GM12878 (cell line): ENCODE data around the gene FUZ. TPM values are rescaled to one million over a fixed set of nuclear protein-coding genes. Genes with fewer than 3 reads are reported as not detected.

Source experiments
- ATAC-seq: fragments of 200-7000 bp; cut with Tn5 transposase; 3 replicates; pipeline ENCODE4 v1.9.1; 2020; ENCODE audit warnings: mild to moderate bottlenecking, moderate library complexity
- BruUV-seq: library from RNA; stranded (reverse); fragments of 400-500 nt; replicated peaks from 2 replicates; lab custom pipeline; 2021; lab: Mats Ljungman, UMichigan
- CTCF ChIA-PET: fragments of 300-600 bp; sonication (Branson Sonifier 250); formaldehyde crosslinking; extraction: SDS; loops from one replicate; lab custom pipeline; 2021; ENCODE audit warnings: inconsistent platforms; lab: Yijun Ruan, JAX
- POLR2A ChIA-PET: fragments of 350-600 bp; formaldehyde crosslinking; extraction: SDS; loops from one replicate; lab custom pipeline; 2021; ENCODE audit warnings: inconsistent platforms; lab: Charles Lee
- RAD21 ChIA-PET: fragments of 300-600 bp; sonication (Branson Sonifier 250); formaldehyde crosslinking; loops from one replicate; lab custom pipeline; 2023; ENCODE audit warnings: antibody characterized with exemption; ENCODE audit not compliant: unreplicated experiment; lab: Charles Lee
- SMC1A ChIA-PET: fragments of 300-600 bp; sonication (Branson Sonifier 250); formaldehyde crosslinking; loops from one replicate; lab custom pipeline; 2023; ENCODE audit not compliant: unreplicated experiment, uncharacterized antibody; lab: Charles Lee
- DNase-seq: peaks from one replicate; pipeline ENCODE4 v3.0.0-alpha.2; 2011; ENCODE audit warnings: low read depth, low spot score
- FAIRE-seq: peaks from 3 replicates; lab custom pipeline; 2011; peaks lifted over from hg19 to GRCh38; lab: Jason Lieb, UNC
- H2AFZ ChIP-seq: 2 replicates; pipeline ENCODE4 v1.6.0; 2011; ENCODE audit warnings: low read depth, low read length, control low read depth; ENCODE audit not compliant: control insufficient read depth
- H3K27ac ChIP-seq: 2 replicates; pipeline ENCODE4 v1.5.1; 2011; ENCODE audit warnings: control low read depth; ENCODE audit not compliant: control insufficient read depth, insufficient read depth
- H3K27me3 ChIP-seq, 2 experiments: replicated peaks in 1 of 2; 2 replicates each; pipeline versions ENCODE4 v1.6.0 to v1.6.1; 2011; ENCODE audit warnings: low read length in 1 of 2; ENCODE audit not compliant: control insufficient read depth in 2 of 2, insufficient read depth in 2 of 2
- H3K36me3 ChIP-seq, 2 experiments: 2 replicates each; pipeline ENCODE4 v1.5.1; 2011; ENCODE audit warnings: low read length in 1 of 2; ENCODE audit not compliant: control insufficient read depth in 2 of 2, insufficient read depth in 2 of 2
- H3K4me1 ChIP-seq: 2 replicates; pipeline ENCODE4 v1.6.1; 2011; ENCODE audit warnings: mild to moderate bottlenecking, low read length, moderate library complexity, mixed read lengths; ENCODE audit not compliant: control insufficient read depth, insufficient read depth
- H3K4me2 ChIP-seq: 2 replicates; pipeline ENCODE4 v1.6.0; 2011; ENCODE audit warnings: control low read depth; ENCODE audit not compliant: control insufficient read depth, insufficient read depth
- H3K4me3 ChIP-seq: fragments of 200-600 bp; sonication (generic); 2 replicates; pipeline ENCODE4 v1.5.1; 2016
- H3K79me2 ChIP-seq: 2 replicates; pipeline ENCODE4 v1.6.0; 2011; ENCODE audit warnings: low read length; ENCODE audit not compliant: control insufficient read depth, insufficient read depth
- H3K9ac ChIP-seq: 2 replicates; pipeline ENCODE4 v1.8.0; 2011; ENCODE audit warnings: low read length, control low read depth, mixed read lengths; ENCODE audit not compliant: control insufficient read depth, insufficient read depth
- H3K9me3 ChIP-seq: replicated peaks from 3 replicates; pipeline ENCODE4 v1.5.1; 2011; ENCODE audit warnings: mild to moderate bottlenecking, low read length; ENCODE audit not compliant: control insufficient read depth, insufficient read depth
- H4K20me1 ChIP-seq: 2 replicates; pipeline ENCODE4 v1.6.0; 2011; ENCODE audit not compliant: control insufficient read depth, insufficient read depth
- ASH2L ChIP-seq: fragments of 300-600, 200-600 bp; sonication (generic); IDR thresholded peaks from 2 replicates; pipeline ENCODE4 v1.6.1; 2017; ENCODE audit warnings: low read depth, mild to moderate bottlenecking, borderline replicate concordance
- BACH1 ChIP-seq: fragments of 450-650 bp; IDR thresholded peaks from 2 replicates; pipeline ENCODE4 v1.6.1; 2017; ENCODE audit warnings: mild to moderate bottlenecking, borderline replicate concordance
- CBX5 ChIP-seq: sonication (generic); IDR thresholded peaks from 2 replicates; pipeline ENCODE4 v1.6.1; 2016; ENCODE audit warnings: low read depth, moderate library complexity, mild to moderate bottlenecking, inconsistent platforms
- RB1 ChIP-seq: fragments of 450-650 bp; formaldehyde crosslinking; IDR thresholded peaks from 2 replicates; pipeline ENCODE4 v1.6.1; 2017; ENCODE audit warnings: mild to moderate bottlenecking, borderline replicate concordance
- RFX5 ChIP-seq: IDR thresholded peaks from 2 replicates; pipeline ENCODE4 v1.6.1; 2011; ENCODE audit warnings: low read depth, low read length, improper control_type of control experiment
- SMC3 ChIP-seq: IDR thresholded peaks from 2 replicates; pipeline ENCODE4 v1.6.1; 2011; ENCODE audit warnings: low read length, improper control_type of control experiment, borderline replicate concordance
- ZNF207 ChIP-seq: fragments of 450-650 bp; IDR thresholded peaks from 2 replicates; pipeline ENCODE4 v1.6.1; 2014; ENCODE audit warnings: antibody characterized with exemption, mild to moderate bottlenecking, borderline replicate concordance
- ZNF274 ChIP-seq: IDR thresholded peaks from one replicate; pipeline ENCODE4 v1.8.0; 2011; ENCODE audit not compliant: insufficient read length, insufficient read depth
- WGBS: methylation state at CpG from one replicate; pipeline ENCODE4 v1.1.6; 2016; ENCODE audit warnings: low lambda C conversion rate; ENCODE audit not compliant: insufficient replicate concordance, insufficient coverage; ENCODE audit errors: missing lambda C conversion rate; 5-methylcytosine and 5-hydroxymethylcytosine counted together
- in situ Hi-C: fragments of 300-500 bp; cut with MboI; formaldehyde crosslinking; loops from 9 replicates; pipeline ENCODE4 v1.14.3; 2018; ENCODE audit warnings: mixed read lengths
- intact Hi-C: fragments of 100-400 bp; cut with micrococcal nuclease; formaldehyde crosslinking; loops from one replicate; pipeline ENCODE4 v1.14.2; 2022; ENCODE audit not compliant: unreplicated experiment
- polyA plus RNA-seq, 11 experiments: library from polyadenylated mRNA; depleted of rRNA in 4 of 11; unstranded in 6 of 11; stranded (reverse) in 5 of 11; fragments of >200 nt; fragmentation: Nextera tagmentation in 4 of 11; fragmentation: Illumina TruSeq in 1 of 11; extraction: Ambion mirVana in 4 of 11; extraction: Trizol in 1 of 11; gene quantifications; 1 replicate in 1 of 11; 2 replicates in 10 of 11; pipeline versions ENCODE4 v1.2.1 to v1.2.3, GENCODE V29; 2011 to 2016; ENCODE audit warnings: inconsistent platforms in 2 of 11, missing spikeins in 2 of 11, low read depth in 1 of 11
- total RNA-seq, 4 experiments: library from RNA; depleted of rRNA in 3 of 4; stranded (reverse); fragments of >200 nt in 3 of 4; fragmentation: Illumina TruSeq in 1 of 4; extraction: Trizol in 1 of 4; gene quantifications; 2 replicates each; pipeline versions ENCODE4 v1.2.1 to v1.2.3, GENCODE V29; 2013 to 2021

FUZ gene
- total and polyA plus RNA-seq, 10 of the 15 experiments (the other 5 are each of a cell fraction or from before 2014, with no cell fraction given), result 0.18 to 11.5 (median 8.8) TPM

DNA sequence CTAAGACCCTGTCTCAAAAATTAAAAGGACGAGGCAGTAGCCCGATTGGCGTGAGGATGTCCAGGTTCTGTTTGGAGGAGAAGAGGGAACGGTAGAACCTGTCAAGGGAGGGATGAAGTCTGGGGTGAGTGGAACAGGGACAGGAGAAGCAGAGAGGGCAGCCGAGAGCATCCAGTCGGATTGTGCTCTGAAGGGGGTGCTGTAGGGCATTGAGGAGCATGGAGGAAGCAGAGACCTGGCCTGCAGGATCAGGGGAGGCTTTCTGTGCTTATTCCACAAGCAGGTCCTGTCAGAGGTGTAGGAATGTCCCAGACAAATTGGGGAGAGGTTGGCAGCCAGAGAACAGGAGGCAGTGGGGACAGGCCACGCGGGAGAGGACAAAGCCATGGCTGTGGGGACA lies 32.2 kb downstream of the FUZ start:
- ChIA-PET POLR2A (interaction anchor here (0.5 kb wide), 1 partner anchor 84 kb away, joined by 7 read pairs; no protein-coding TSS in a partner anchor), RAD21 (no interaction called here), SMC1A (no interaction called here), CTCF (no interaction called here)
- Histone ChIP-seq H3K27me3 (no peaks in the 10 kb centered on the region), H3K4me2 (no peak overlapping the region), H4K20me1 (no peaks in the 10 kb centered on the region), H3K4me3 (no peak overlapping the region), H2AFZ (no peak overlapping the region), H3K79me2 (no peaks in the 10 kb centered on the region; the same call in 1 of the 2 replicates), H3K36me3 (peaks cover 3 to 12% of the 10 kb centered on the region in 2 experiments; a peak in 3 of 4 replicates), H3K9me3 (no peaks in the 10 kb centered on the region; the same call in 2 of the 3 replicates), H3K4me1 (peaks cover 11% of the 10 kb centered on the region), H3K27ac (no peak overlapping the region), H3K9ac (no peak overlapping the region)
- FAIRE-seq (no peak), ATAC-seq (no peak), DNase-seq (no peak)
- intact Hi-C loops, result no loop called here
- WGBS, result 99% methylated on average over 8 of the region's 8 CpGs
- no TSS peak for BruUV-seq
- TF ChIP-seq BACH1, result no peak
- TF ChIP-seq RB1, result no peak
- TF ChIP-seq CBX5, result no peak
- no peak for TF ChIP-seq ZNF274
- no peak for TF ChIP-seq ASH2L
- no peak for TF ChIP-seq RFX5
- no peak for TF ChIP-seq SMC3
- TF ChIP-seq ZNF207, result no peak
- in situ Hi-C loops, result no loop called here
